Retinal pigment epithelial cell (primary cell): Measurements from ENCODE around the gene MLF2.

Experiments used
- DNase-seq: peaks from one replicate; pipeline ENCODE4 v3.0.0-alpha.2; 2010; ENCODE audit warnings: low read depth
- H3K4me3 ChIP-seq: 2 replicates; pipeline ENCODE4 v1.5.1; 2011; ENCODE audit warnings: mild to moderate bottlenecking, low read length, control low read depth, moderate library complexity
- CTCF ChIP-seq: conservative IDR thresholded peaks from 2 replicates; pipeline ENCODE4 v1.5.1; 2011; ENCODE audit warnings: low read depth, low read length, control low read depth, inconsistent platforms

Gene MLF2

GRCh38 chr12:6783828-6784227, 30.9 kb upstream of the MLF2 start:
- TF ChIP-seq CTCF: no peak
- DNase-seq: no peak
- no peak overlapping the region for H3K4me3 ChIP-seq

DNA sequence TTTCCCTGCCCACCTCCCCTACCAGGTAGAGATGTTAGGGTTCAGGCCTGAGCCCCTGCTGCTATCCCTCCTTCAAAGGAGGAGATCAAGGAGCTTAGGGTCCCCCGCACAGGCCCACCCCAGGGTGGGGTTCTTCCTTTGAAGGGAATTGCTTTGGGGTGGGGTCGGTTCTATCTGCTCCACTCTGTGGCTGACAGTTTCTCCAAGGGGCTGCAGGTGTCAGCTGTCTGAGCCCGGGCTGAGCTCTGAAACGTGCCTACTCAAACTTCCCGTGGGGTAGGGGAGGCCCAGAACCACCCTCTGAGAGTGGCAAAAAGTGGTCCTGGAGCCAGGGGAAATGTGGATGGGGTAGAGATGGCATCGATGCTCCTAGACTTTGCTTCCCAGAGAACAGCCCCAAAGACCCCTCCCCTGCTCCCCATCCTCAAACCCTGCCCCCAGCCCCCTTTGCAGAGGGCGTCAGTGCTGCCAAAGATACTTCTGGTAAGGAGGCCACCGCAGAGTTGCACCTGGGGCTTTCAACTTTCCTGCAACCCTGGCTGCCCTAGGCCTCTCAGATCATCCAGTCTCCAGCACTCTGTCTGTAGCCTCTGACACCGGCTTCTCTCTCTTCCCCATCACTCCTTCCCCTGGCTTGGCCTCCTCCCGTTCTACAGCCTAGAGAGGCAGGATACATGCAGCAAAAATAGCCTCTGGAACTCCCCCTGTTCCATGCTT, 30.1 kb upstream of the MLF2 start:
- no peak for TF ChIP-seq CTCF
- no peak overlapping the region for H3K4me3 ChIP-seq
- no peak for DNase-seq

DNA sequence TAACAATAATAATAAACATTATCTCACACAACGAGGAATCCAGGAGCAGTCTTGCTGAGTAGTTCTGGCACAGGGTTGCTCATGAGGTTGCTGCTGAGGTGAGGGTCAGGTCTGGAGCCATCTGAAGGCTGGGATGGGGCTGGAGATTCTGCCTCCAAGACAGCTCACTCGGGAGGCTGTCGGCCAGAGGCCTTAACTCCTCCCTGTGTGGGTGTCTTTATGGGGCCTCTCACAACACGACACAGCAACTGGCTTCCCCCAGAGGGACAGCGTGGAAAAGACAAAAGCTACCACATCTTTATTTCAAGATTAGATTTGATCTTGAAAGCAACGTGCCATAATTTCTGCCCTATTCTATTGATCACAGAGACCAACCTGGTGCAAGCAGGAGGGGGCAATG, 29.2 kb upstream of the MLF2 start:
- DNase-seq: no peak
- TF ChIP-seq CTCF: no peak
- no peak overlapping the region for H3K4me3 ChIP-seq

GRCh38 chr12:6780573-6780972, 27.6 kb upstream of the MLF2 start:
- H3K4me3 ChIP-seq: no peak overlapping the region
- no peak for DNase-seq
- no peak for TF ChIP-seq CTCF

GRCh38 chr12:6779708-6780432, 26.9 kb upstream of the MLF2 start:
- DNase-seq: no peak
- H3K4me3 ChIP-seq: no peak overlapping the region
- TF ChIP-seq CTCF: no peak

- peak; percentile 95 for TF ChIP-seq CTCF
- H3K4me3 ChIP-seq: peak overlapping the region; percentile 43
- DNase-seq: peak; percentile 40
These were observed 25.9 kb upstream of the MLF2 start for GRCh38 chr12:6778574-6779550.
